Aorta (tissue), 5 donors: Measurements from ENCODE around the gene GLP2R. TPM values are rescaled to one million over a fixed set of nuclear protein-coding genes. Genes with fewer than 3 reads are reported as not detected.
A peak's percentile ranks its signal among the peaks of the same experiment; 100 is the strongest.

Source experiments
- ATAC-seq: fragments of 200-7000 bp; cut with Tn5 transposase; one replicate; pipeline ENCODE4 v1.9.1; 2022; ENCODE audit warnings: moderate library complexity; ENCODE audit not compliant: low FRiP score
- DNase-seq, 2 donors: peaks; one replicate each; pipeline ENCODE4 v3.0.0-alpha.2; 2020
- H3K27ac ChIP-seq, 2 donors: one replicate each; pipeline ENCODE4 v1.5.1; 2013; ENCODE audit warnings: low read length in 2 of 2, mild to moderate bottlenecking in 2 of 2, moderate library complexity in 2 of 2, control low read depth in 1 of 2, inconsistent platforms in 1 of 2, low read depth in 1 of 2
- H3K27me3 ChIP-seq, 2 donors: one replicate each; pipeline ENCODE4 v1.6.1; 2013; ENCODE audit warnings: control low read depth in 1 of 2, low read length in 1 of 2, mild to moderate bottlenecking in 1 of 2, moderate library complexity in 1 of 2; ENCODE audit not compliant: insufficient read depth in 2 of 2, control insufficient read depth in 1 of 2
- H3K36me3 ChIP-seq, 2 donors: one replicate each; pipeline ENCODE4 v1.6.1; 2013; ENCODE audit warnings: control low read depth in 1 of 2, low read length in 1 of 2, mild to moderate bottlenecking in 1 of 2; ENCODE audit not compliant: insufficient read depth in 2 of 2, control insufficient read depth in 1 of 2
- H3K4me1 ChIP-seq, 2 donors: one replicate each; pipeline ENCODE4 v1.6.1; 2013; ENCODE audit warnings: low read length in 2 of 2, control low read depth in 1 of 2, mild to moderate bottlenecking in 1 of 2, moderate library complexity in 1 of 2; ENCODE audit not compliant: insufficient read depth in 2 of 2, control insufficient read depth in 1 of 2
- H3K4me3 ChIP-seq, 2 donors: one replicate each; pipeline ENCODE4 v1.5.1; 2013; ENCODE audit warnings: low read length in 2 of 2, control low read depth in 1 of 2, mild to moderate bottlenecking in 1 of 2
- H3K9me3 ChIP-seq: one replicate; pipeline ENCODE4 v1.6.1; 2013; ENCODE audit warnings: mild to moderate bottlenecking, low read length; ENCODE audit not compliant: control insufficient read depth
- WGBS, 2 donors: extraction: QIAGEN DNeasy Blood & Tissue Kit; methylation state at CpG; one replicate each; pipeline ENCODE4 v1.1.7; 2013; 5-methylcytosine and 5-hydroxymethylcytosine counted together
- intact Hi-C, 2 donors: fragments of 100-400 bp; cut with DNase I; formaldehyde crosslinking; loops; one replicate each; pipeline versions ENCODE4 v1.14.2 to v1.15.0; 2022
- polyA plus RNA-seq, 2 donors: library from polyadenylated mRNA; stranded (reverse); fragments of 200-250 nt; gene quantifications; one replicate each; pipeline ENCODE4 v1.2.3, GENCODE V29; 2013
- total RNA-seq, 2 donors: library from RNA; stranded (reverse); fragmentation: NEBNext Ultra II Directional; extraction: Animal tissue kit (Norgen Biotek cat#: 25700); gene quantifications; one replicate each; pipeline ENCODE4 v1.2.1, GENCODE V29; 2021
- donor health status: healthy with polysubstance abuse.
- donor health status: Bipolar disorder and iron deficiency.
- donor health status: DM: no; HTN: no; CAD: no.
- donor health status: DM: no; HTN: no; CAD: no.
- donor health status: DM: yes; HTN: yes; CAD: no.

The GLP2R gene
- total and polyA plus RNA-seq, 4 donors = 0.61 to 9.7 (median 1.3) TPM; not detected in 1

DNA sequence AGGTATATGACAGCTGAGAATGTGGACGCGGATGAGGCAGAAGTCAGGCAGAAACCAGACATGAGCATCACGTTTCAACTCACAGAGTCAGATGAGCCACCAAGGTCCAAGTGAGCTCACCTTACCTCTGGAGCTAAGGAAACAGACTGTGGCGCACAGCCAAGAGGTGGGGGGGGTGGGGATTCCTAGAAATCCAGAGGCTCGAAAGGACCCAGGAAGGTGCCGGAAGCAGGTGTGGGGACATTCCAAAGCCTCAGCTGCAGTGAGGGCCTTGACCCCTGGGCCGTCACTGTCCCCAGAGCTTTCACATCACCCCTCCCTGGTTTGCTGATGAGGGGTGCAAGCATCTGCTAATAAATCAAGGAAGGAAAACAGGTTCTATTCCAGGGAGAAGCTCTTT lies 108.6 kb downstream of the GLP2R start:
- intact Hi-C loops = no loop called here
- DNase-seq (no peak), ATAC-seq (no peak)
- H3K27me3 ChIP-seq = no peaks in the 10 kb centered on the region
- H3K27ac ChIP-seq = no peak overlapping the region
- H3K9me3 ChIP-seq = no peaks in the 10 kb centered on the region
- H3K4me1 ChIP-seq = no peaks in the 10 kb centered on the region
- 91 to 94% methylated on average over 7 of the region's 7 CpGs for WGBS, 2 donors
- no peaks in the 10 kb centered on the region for H3K36me3 ChIP-seq
- no peak overlapping the region for H3K4me3 ChIP-seq

GRCh38 chr17:9935408-9935807 lies 109.7 kb downstream of the GLP2R start:
- DNase-seq = no peak
- H3K27ac ChIP-seq = no peak overlapping the region
- no peaks in the 10 kb centered on the region for H3K36me3 ChIP-seq
- ATAC-seq = peak; percentile 51
- 79 to 87% methylated on average over 6 of the region's 6 CpGs for WGBS, 2 donors
- H3K4me1 ChIP-seq = no peaks in the 10 kb centered on the region
- H3K9me3 ChIP-seq = no peaks in the 10 kb centered on the region
- H3K27me3 ChIP-seq = no peaks in the 10 kb centered on the region
- intact Hi-C loops = no loop called here
- no peak overlapping the region for H3K4me3 ChIP-seq

DNA sequence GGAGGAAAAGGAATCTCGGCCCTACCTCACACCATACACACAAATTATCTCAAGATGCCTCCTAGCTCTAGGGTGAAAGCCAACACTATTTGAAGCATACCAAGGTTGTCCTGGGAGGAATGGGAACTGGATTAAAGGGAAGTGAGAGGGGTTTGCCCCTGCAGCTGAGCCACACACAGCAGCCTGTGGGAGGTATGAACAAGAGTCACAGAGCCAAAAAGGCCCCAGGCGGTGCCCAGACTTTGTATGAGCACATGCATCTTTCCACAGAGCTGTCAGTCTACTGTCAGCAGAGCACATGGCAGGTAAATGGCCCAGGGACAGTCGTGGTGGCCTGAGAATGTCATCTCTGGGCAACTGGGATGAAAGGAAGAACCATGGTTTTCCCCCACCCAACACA lies 110.4 kb downstream of the GLP2R start:
- Histone ChIP-seq H3K4me1 (no peaks in the 10 kb centered on the region), H3K36me3 (no peaks in the 10 kb centered on the region), H3K27me3 (no peaks in the 10 kb centered on the region), H3K9me3 (no peaks in the 10 kb centered on the region), H3K4me3 (no peak overlapping the region), H3K27ac (no peak overlapping the region)
- DNase-seq = no peak
- 86 to 88% methylated on average over 3 of the region's 3 CpGs for WGBS, 2 donors
- no peak for ATAC-seq
- intact Hi-C loops = no loop called here

DNA sequence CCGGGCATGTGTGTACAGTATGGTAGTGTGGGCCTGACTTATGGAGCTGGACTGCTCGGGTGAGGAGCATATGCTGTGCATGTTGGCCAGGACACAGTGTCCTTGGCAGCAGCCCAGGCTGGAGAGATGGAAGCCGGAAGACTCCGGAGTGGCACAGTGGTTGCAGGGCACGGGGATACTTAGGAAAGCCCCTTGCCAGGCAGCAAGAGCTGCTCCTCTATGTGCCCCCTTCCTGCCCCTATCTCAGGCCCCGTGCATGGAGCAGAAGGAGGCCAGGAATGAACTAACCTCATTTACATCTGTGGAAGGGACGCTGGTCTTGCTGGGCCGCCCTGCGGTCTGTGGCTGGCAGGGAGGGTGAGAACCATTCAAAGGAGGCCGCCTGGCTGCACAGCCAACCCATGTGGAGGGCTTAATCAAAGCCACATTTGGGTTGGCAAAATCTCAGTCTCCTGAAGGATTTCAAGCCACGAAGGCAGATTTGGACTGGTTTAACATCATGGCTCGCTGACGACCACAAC lies 111.6 kb downstream of the GLP2R start:
- 19 to 30% methylated on average over 13 of the region's 13 CpGs for WGBS, 2 donors
- H3K27me3 ChIP-seq = no peaks in the 10 kb centered on the region
- ATAC-seq (peak; percentile 59), DNase-seq (no peak)
- no peak overlapping the region for H3K4me3 ChIP-seq
- no peaks in the 10 kb centered on the region for H3K36me3 ChIP-seq
- no peak overlapping the region for H3K27ac ChIP-seq
- no peaks in the 10 kb centered on the region for H3K4me1 ChIP-seq
- no peaks in the 10 kb centered on the region for H3K9me3 ChIP-seq
- intact Hi-C loops = no loop called here

DNA sequence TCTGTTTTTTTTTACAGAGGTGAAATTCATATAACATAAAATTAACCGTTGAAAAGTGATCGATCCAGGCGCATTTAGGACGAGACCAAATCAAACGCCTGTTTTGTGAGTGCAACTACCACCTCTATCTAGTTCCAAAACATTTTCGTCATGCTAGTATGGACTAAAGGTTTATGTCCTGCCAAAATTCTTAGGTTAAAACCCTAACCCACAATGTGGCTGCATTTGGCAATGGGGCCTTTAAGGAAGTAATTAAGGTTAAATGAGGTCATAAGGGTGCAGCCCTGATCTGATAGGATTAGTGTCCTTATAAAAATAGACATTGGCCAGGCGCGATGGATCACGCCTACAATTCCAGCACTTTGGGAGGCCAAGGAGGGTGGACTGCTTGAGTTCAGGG lies 112.2 kb downstream of the GLP2R start:
- Histone ChIP-seq H3K36me3 (no peaks in the 10 kb centered on the region), H3K4me3 (no peak overlapping the region), H3K27ac (no peak overlapping the region), H3K9me3 (no peaks in the 10 kb centered on the region), H3K4me1 (no peaks in the 10 kb centered on the region), H3K27me3 (no peaks in the 10 kb centered on the region)
- DNase-seq = no peak
- intact Hi-C loops = no loop called here
- no peak for ATAC-seq
- 96% methylated on average over 9 of the region's 9 CpGs for WGBS, 2 donors

DNA sequence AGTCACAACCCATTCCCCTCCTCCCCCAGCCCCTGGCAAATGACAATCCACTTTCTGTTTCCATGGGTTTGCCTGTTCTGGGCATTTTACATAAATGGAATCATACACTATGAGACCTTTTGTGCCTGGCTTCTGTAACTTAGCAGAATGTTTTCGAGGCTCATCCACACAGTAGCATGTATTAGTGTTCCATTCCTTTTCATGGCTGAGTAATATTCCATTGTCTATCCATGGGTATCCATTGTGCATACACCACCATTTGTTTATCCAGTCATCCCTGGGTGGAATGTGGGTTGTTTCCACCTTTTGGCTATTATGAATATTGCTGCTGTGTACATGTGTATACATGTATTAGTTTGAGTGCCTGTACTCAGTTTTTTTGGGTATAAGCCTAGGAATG lies 113.0 kb downstream of the GLP2R start:
- no peak overlapping the region for H3K27ac ChIP-seq
- H3K9me3 ChIP-seq = no peaks in the 10 kb centered on the region
- H3K27me3 ChIP-seq = no peaks in the 10 kb centered on the region
- intact Hi-C loops = no loop called here
- H3K36me3 ChIP-seq = no peaks in the 10 kb centered on the region
- ATAC-seq = no peak
- no peak for DNase-seq
- WGBS, 2 donors = 90 to 94% methylated on average over 1 of the region's 1 CpG
- H3K4me1 ChIP-seq = no peaks in the 10 kb centered on the region
- no peak overlapping the region for H3K4me3 ChIP-seq

- Histone ChIP-seq H3K27ac (no peak overlapping the region), H3K27me3 (no peaks in the 10 kb centered on the region), H3K9me3 (no peaks in the 10 kb centered on the region), H3K36me3 (no peaks in the 10 kb centered on the region), H3K4me1 (no peaks in the 10 kb centered on the region), H3K4me3 (no peak overlapping the region)
- ATAC-seq (no peak), DNase-seq (peak in 1 of 2 donors; percentile 24)
- WGBS, 2 donors = 55 to 80% methylated on average over 9 of the region's 9 CpGs
- intact Hi-C loops = no loop called here
Measured at GRCh38 chr17:9940841-9941240, 115.1 kb downstream of the GLP2R start.

DNA sequence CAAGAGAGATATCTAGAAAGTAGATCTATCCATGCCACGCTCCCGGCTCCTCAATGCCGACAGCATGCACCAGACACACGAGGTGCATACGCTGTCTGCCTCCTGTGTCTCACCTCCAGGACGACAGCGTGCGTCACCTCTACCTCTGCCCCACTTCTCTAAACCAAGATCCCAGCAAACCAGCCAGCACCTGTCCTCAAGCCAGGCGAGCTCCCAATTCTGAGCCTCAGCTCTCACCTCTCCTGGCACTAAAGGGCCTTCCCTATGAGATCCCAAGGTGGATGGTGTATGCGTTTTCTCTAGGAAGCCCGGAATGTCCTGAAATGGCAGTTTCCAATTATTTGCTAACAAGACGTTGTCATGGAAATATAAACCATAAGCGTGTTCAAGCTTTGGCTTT lies 115.6 kb downstream of the GLP2R start:
- DNase-seq (peak in 1 of 2 donors; percentile 17), ATAC-seq (no peak)
- Histone ChIP-seq H3K27me3 (no peaks in the 10 kb centered on the region), H3K4me3 (no peak overlapping the region), H3K9me3 (no peaks in the 10 kb centered on the region), H3K27ac (no peak overlapping the region), H3K4me1 (no peaks in the 10 kb centered on the region), H3K36me3 (no peaks in the 10 kb centered on the region)
- intact Hi-C loops = no loop called here
- WGBS, 2 donors = 92 to 94% methylated on average over 13 of the region's 13 CpGs
